Skeletal muscle satellite cell (primary cell): Measurements from ENCODE around the gene ATXN1.
A peak's percentile ranks its signal among the peaks of the same experiment; 100 is the strongest.

ENCODE experiments used
- H3K27me3 ChIP-seq: 2 replicates; pipeline ENCODE4 v1.7.0; 2013; ENCODE audit warnings: low read length; ENCODE audit not compliant: control insufficient read depth, insufficient read depth
- H3K36me3 ChIP-seq: 2 replicates; pipeline ENCODE4 v1.7.0; 2013; ENCODE audit warnings: mild to moderate bottlenecking, control low read depth, low read length; ENCODE audit not compliant: insufficient read depth
- H3K4me1 ChIP-seq: 2 replicates; pipeline ENCODE4 v1.7.0; 2013; ENCODE audit warnings: low read length; ENCODE audit not compliant: control insufficient read depth, insufficient read depth
- H3K4me2 ChIP-seq: 2 replicates; pipeline ENCODE4 v1.7.0; 2013; ENCODE audit warnings: mild to moderate bottlenecking, low read length
- H3K4me3 ChIP-seq: 2 replicates; pipeline ENCODE4 v1.7.0; 2013; ENCODE audit warnings: low read length
- H3K9ac ChIP-seq: 2 replicates; pipeline ENCODE4 v1.7.0; 2013; ENCODE audit warnings: mild to moderate bottlenecking, low read depth, low read length, moderate library complexity
- H3K9me3 ChIP-seq: replicated peaks from 2 replicates; pipeline ENCODE4 v1.7.0; 2013; ENCODE audit warnings: mild to moderate bottlenecking, control low read depth, low read length

The ATXN1 gene

DNA sequence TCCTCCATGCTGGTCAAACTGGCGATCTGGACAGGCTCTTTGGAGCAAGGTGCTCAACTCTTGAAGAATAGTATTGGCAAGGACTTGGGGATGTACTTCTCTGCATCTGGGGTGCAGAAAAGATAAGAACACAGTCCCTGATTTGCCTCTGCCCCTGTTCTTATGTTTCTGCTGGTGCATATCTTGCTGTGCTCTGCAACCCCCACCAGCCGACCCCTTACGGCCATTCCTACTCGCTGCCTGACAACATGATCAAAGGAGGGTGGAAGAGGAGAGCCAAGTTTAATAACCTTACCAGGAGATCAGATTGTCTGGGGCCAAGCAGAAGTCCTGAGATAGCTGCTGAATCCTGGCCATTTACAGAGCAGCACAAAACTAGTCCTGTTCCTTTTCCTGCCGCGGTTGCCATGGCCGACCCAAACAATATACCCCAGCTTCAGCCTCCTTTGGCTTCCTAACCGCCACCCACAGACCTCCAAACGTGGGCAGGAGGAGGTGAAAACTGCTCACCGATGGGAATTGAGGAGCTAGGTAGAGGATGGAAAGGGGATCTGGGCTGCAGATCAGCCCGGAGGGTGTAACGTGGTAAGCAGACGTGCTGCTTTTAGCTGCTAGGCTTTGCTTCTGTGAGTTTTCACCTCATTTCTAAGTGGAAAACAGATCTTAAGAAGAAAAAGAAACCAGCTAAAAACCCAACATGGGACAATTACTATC, 60.9 kb downstream of the ATXN1 start:
- no peak overlapping the region for H3K9ac ChIP-seq
- H3K4me1 ChIP-seq = peaks cover 29% of the 10 kb centered on the region
- no peaks in the 10 kb centered on the region for H3K9me3 ChIP-seq
- H3K4me3 ChIP-seq = no peak overlapping the region
- H3K27me3 ChIP-seq = no peaks in the 10 kb centered on the region
- peak overlapping the region; percentile 61 for H3K4me2 ChIP-seq
- no peaks in the 10 kb centered on the region for H3K36me3 ChIP-seq

DNA sequence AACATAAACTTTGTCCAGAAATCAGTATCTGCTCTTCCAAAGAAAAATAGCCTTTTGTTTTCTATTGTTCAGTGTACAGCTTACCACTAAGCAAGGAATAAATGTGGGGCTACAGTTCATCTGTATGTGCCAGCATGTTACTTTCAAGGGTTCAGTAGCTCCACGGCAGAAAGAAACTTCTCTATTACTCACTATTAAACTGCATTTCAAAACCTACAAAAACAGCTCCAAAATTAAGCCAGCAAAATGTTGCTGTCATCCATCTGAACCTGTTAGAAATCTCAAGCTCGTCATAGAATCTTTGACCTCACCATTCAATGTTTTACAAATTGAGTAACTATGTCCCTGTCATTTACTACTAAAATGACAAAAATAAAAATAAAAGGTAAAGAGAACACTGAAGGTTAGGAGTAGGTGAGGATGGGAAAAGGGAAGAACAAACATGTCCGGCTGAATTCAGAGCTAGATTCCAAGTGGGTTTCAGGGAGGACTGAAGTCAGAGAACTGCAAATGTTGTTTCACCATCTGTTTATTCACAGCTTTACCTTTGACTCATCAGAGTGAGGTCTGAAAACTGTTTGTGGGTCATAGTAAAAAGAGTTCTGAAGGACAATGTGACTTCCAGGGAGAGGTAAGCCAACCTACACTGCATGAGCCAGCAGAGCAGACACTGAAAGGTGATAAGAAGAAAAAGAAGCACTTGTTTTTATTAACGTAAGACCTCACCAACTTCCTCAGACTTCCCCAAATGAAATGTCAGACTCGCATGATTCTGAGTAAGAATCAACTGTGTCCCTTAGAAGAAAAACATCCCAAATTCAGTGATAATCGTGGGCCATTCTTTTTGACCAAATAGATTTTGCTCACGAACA, 62.0 kb downstream of the ATXN1 start:
- H3K4me3 ChIP-seq = no peak overlapping the region
- H3K9ac ChIP-seq = no peak overlapping the region
- peaks cover 23% of the 10 kb centered on the region for H3K4me1 ChIP-seq
- H3K36me3 ChIP-seq = no peaks in the 10 kb centered on the region
- no peaks in the 10 kb centered on the region for H3K27me3 ChIP-seq
- H3K9me3 ChIP-seq = no peaks in the 10 kb centered on the region
- peak overlapping the region; percentile 5 for H3K4me2 ChIP-seq

- H3K9me3 ChIP-seq = no peaks in the 10 kb centered on the region
Measured at GRCh38 chr6:16698162-16698533, 63.1 kb downstream of the ATXN1 start.

DNA sequence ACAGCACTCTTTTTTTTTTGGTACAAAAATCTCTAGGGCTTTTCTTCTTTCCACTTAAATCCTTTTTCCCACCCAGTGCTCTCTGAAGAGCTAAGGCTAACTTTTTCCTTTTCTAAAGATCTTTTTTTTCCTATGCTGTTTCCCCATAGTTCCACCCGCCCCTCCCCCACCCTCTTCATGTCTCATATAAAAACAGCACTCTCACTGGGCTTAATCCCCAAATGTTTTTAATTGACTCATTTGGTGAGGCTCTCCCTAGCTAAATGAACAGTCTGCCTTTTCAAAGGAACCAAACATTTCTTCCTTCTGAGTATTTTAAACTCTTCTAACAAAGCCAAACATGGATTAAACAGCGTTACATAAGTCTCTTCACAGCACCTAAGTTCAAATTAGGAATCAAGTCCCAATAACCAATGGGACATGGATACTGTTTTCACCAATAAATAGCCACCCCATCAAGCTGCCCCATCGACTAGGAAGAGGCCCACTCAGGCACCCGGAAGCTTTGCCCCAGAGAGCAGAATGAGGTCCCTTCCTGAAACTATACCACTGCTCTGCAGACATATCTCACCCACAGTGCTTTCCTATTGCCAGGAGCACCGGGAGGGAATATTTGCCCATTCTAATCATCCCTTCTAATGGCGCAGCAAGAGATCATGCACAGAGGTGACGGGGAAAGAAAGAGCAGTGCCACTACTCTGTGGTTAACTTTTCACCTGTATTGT, 63.7 kb downstream of the ATXN1 start:
- Histone ChIP-seq H3K36me3 (no peaks in the 10 kb centered on the region), H3K4me1 (peaks cover 22% of the 10 kb centered on the region), H3K4me2 (no peak overlapping the region), H3K4me3 (no peak overlapping the region), H3K27me3 (no peaks in the 10 kb centered on the region), H3K9me3 (no peaks in the 10 kb centered on the region), H3K9ac (no peak overlapping the region)

More at GRCh38 chr6:16698162-16698533, 63.1 kb downstream of the ATXN1 start:
- H3K27me3 ChIP-seq = no peaks in the 10 kb centered on the region
- no peak overlapping the region for H3K4me3 ChIP-seq
- H3K4me1 ChIP-seq = peaks cover 22% of the 10 kb centered on the region
- H3K36me3 ChIP-seq = no peaks in the 10 kb centered on the region
- H3K9ac ChIP-seq = no peak overlapping the region
- H3K4me2 ChIP-seq = no peak overlapping the region

GRCh38 chr6:16696496-16696895, 64.8 kb downstream of the ATXN1 start:
- Histone ChIP-seq H3K36me3 (no peaks in the 10 kb centered on the region), H3K4me2 (no peak overlapping the region), H3K27me3 (no peaks in the 10 kb centered on the region), H3K4me1 (peaks cover 22% of the 10 kb centered on the region), H3K9me3 (no peaks in the 10 kb centered on the region), H3K4me3 (no peak overlapping the region), H3K9ac (no peak overlapping the region)

DNA sequence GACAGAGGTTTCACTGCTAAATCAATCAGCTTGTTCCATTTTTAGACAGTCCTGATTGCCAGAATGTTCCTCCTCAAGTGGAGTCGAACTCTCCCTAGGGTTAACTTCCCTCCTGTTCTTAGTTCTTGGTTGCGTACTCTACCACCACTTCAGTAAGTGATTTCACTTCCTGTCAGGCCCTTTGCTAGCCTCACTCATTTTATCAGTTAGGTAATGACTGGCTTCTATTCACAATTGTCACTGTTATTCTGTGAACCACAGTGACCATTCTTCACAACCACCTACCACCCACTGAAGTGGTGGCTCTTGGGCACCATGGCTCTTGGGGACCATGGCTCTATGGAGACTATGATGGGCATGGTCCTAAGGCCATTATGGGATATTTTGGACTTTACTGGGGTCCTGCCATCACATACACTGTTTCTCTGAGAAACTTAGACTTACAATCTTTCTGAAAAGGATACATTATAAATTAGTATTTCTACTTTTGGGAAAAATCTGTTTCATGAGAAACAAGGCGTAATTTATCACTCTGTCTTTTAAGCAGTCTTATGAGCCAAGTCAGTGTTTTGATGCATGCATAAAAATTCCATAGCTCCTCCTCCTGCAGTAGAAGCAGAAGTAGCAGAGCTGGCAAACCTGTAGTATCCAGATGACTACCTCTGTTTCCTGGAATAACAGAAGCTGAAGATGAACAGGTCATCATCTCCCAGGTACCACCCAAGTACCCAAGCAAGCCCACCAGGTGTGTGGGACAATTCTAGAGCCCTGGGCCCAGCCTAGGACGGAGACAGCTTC, 66.3 kb downstream of the ATXN1 start:
- no peaks in the 10 kb centered on the region for H3K36me3 ChIP-seq
- H3K9ac ChIP-seq = no peak overlapping the region
- no peak overlapping the region for H3K4me3 ChIP-seq
- H3K27me3 ChIP-seq = no peaks in the 10 kb centered on the region
- no peak overlapping the region for H3K4me2 ChIP-seq
- H3K9me3 ChIP-seq = no peaks in the 10 kb centered on the region
- H3K4me1 ChIP-seq = peaks cover 29% of the 10 kb centered on the region

DNA sequence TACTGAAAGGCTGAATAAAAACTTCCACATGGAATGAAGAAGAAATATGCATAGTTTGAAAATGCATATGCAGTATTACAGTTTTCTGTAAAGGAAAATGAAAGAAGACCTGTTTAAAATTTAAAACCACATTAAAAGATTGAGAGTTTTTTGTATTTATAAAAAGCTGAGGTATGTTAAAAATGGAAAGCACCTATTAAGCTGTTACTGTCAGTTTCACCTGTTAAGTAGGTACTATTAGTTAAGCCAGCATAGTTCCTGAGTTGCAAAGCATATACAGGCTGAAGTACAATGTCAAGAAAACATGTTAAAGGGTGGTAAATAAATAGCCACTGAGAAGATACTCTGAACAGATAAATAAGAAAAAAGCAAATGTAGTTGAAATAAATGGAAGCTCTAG, 69.9 kb downstream of the ATXN1 start:
- H3K36me3 ChIP-seq = no peaks in the 10 kb centered on the region
- H3K9ac ChIP-seq = no peak overlapping the region
- H3K9me3 ChIP-seq = no peaks in the 10 kb centered on the region
- H3K4me2 ChIP-seq = no peak overlapping the region
- no peaks in the 10 kb centered on the region for H3K27me3 ChIP-seq
- H3K4me3 ChIP-seq = no peak overlapping the region
- H3K4me1 ChIP-seq = peaks cover 21% of the 10 kb centered on the region

- Histone ChIP-seq H3K27me3 (no peaks in the 10 kb centered on the region), H3K9me3 (no peaks in the 10 kb centered on the region), H3K9ac (no peak overlapping the region), H3K4me2 (no peak overlapping the region), H3K4me3 (no peak overlapping the region), H3K36me3 (no peaks in the 10 kb centered on the region), H3K4me1 (peaks cover 21% of the 10 kb centered on the region)
Measured at GRCh38 chr6:16690608-16691142, 70.6 kb downstream of the ATXN1 start.

GRCh38 chr6:16689788-16690607, 71.3 kb downstream of the ATXN1 start:
- Histone ChIP-seq H3K27me3 (no peaks in the 10 kb centered on the region), H3K9ac (no peak overlapping the region), H3K4me1 (peaks cover 28% of the 10 kb centered on the region), H3K4me2 (no peak overlapping the region), H3K9me3 (no peaks in the 10 kb centered on the region), H3K36me3 (no peaks in the 10 kb centered on the region), H3K4me3 (no peak overlapping the region)

- H3K4me2 ChIP-seq = peak overlapping the region; percentile 0
- no peak overlapping the region for H3K4me3 ChIP-seq
- H3K27me3 ChIP-seq = no peaks in the 10 kb centered on the region
- H3K36me3 ChIP-seq = no peaks in the 10 kb centered on the region
- peaks cover 36% of the 10 kb centered on the region for H3K4me1 ChIP-seq
- no peak overlapping the region for H3K9ac ChIP-seq
- no peaks in the 10 kb centered on the region for H3K9me3 ChIP-seq
Measured at GRCh38 chr6:16688984-16689636, 72.2 kb downstream of the ATXN1 start.
